SK-N-SH treated with all-trans-retinoic acid at 6 μM for 48 hours (cell line): ENCODE data around the gene SIDT1.

ENCODE experiments used
- ATAC-seq: fragments of 200-7000 bp; cut with Tn5 transposase; 3 replicates; pipeline ENCODE4 v1.9.1; 2020; ENCODE audit warnings: mild to moderate bottlenecking, moderate library complexity
- ARNTL ChIP-seq: fragments of 450-650 bp; formaldehyde crosslinking; IDR thresholded peaks from 2 replicates; pipeline ENCODE4 v1.5.0; 2020; ENCODE audit warnings: low read depth, mild to moderate bottlenecking, moderate library complexity, borderline replicate concordance
- BACH2 ChIP-seq: fragments of 250-450 bp; sonication (Bioruptor Pico); IDR thresholded peaks from 2 replicates; pipeline ENCODE4 v1.9.0; 2021; ENCODE audit warnings: mild to moderate bottlenecking, borderline replicate concordance
- CREB5 ChIP-seq: fragments of 250-450 bp; sonication (Bioruptor Pico); IDR thresholded peaks from 2 replicates; pipeline ENCODE4 v1.5.1; 2020; ENCODE audit warnings: low read depth, mild to moderate bottlenecking, moderate library complexity
- CSDC2 ChIP-seq: fragments of 250-450 bp; sonication (Bioruptor Pico); IDR thresholded peaks from 2 replicates; pipeline ENCODE4 v1.5.0; 2020; ENCODE audit warnings: mild to moderate bottlenecking, moderate library complexity
- CSRNP3 ChIP-seq: fragments of 250-450 bp; sonication (Bioruptor Pico); IDR thresholded peaks from 2 replicates; pipeline ENCODE4 v1.5.1; 2021; ENCODE audit warnings: mild to moderate bottlenecking, moderate library complexity
- ESRRG ChIP-seq: fragments of 250-450 bp; sonication (Bioruptor Pico); IDR thresholded peaks from 2 replicates; pipeline ENCODE4 v1.6.1; 2021; ENCODE audit warnings: mild to moderate bottlenecking
- GLIS3 ChIP-seq: fragments of 250-450 bp; sonication (Bioruptor Pico); IDR thresholded peaks from 2 replicates; pipeline ENCODE4 v1.5.0; 2020; ENCODE audit warnings: mild to moderate bottlenecking, moderate library complexity
- ISL1 ChIP-seq: fragments of 250-450 bp; sonication (Bioruptor Pico); IDR thresholded peaks from 2 replicates; pipeline ENCODE4 v2.1.2; 2022; ENCODE audit warnings: mild to moderate bottlenecking, moderate library complexity
- OSR1 ChIP-seq: fragments of 250-450 bp; sonication (Bioruptor Pico); IDR thresholded peaks from 2 replicates; pipeline ENCODE4 v1.8.0; 2022; ENCODE audit warnings: moderate library complexity, mild to moderate bottlenecking, inconsistent platforms
- PATZ1 ChIP-seq: fragments of 250-450 bp; sonication (Bioruptor Pico); IDR thresholded peaks from 2 replicates; pipeline ENCODE4 v1.8.0; 2020; ENCODE audit warnings: mild to moderate bottlenecking, moderate library complexity, borderline replicate concordance
- POU6F1 ChIP-seq: fragments of 250-450 bp; sonication (Bioruptor Pico); IDR thresholded peaks from 2 replicates; pipeline ENCODE4 v1.8.0; 2021; ENCODE audit warnings: low read depth, mild to moderate bottlenecking, moderate library complexity, borderline replicate concordance
- PPARA ChIP-seq: fragments of 250-450 bp; sonication (Bioruptor Pico); IDR thresholded peaks from 2 replicates; pipeline ENCODE4 v1.5.0; 2020; ENCODE audit warnings: mild to moderate bottlenecking, borderline replicate concordance
- RARB ChIP-seq: fragments of 250-450 bp; sonication (Bioruptor Pico); IDR thresholded peaks from 2 replicates; pipeline ENCODE4 v1.8.0; 2021; ENCODE audit warnings: mild to moderate bottlenecking, moderate library complexity
- SNAI2 ChIP-seq: fragments of 250-450 bp; sonication (Bioruptor Pico); IDR thresholded peaks from 2 replicates; pipeline ENCODE4 v1.5.0; 2020; ENCODE audit warnings: mild to moderate bottlenecking, moderate library complexity
- TCF4 ChIP-seq: fragments of 250-450 bp; sonication (Bioruptor Pico); IDR thresholded peaks from 2 replicates; pipeline ENCODE4 v1.8.0; 2021; ENCODE audit warnings: mild to moderate bottlenecking, moderate library complexity, borderline replicate concordance
- TOX ChIP-seq: fragments of 250-450 bp; sonication (Bioruptor Pico); IDR thresholded peaks from 2 replicates; pipeline ENCODE4 v1.8.0; 2021; ENCODE audit warnings: mild to moderate bottlenecking, moderate library complexity, borderline replicate concordance
- TSHZ2 ChIP-seq: fragments of 250-450 bp; sonication (Bioruptor Pico); IDR thresholded peaks from 2 replicates; pipeline ENCODE4 v1.5.0; 2020; ENCODE audit warnings: mild to moderate bottlenecking, moderate library complexity
- ZFP3 ChIP-seq: fragments of 250-450 bp; sonication (Bioruptor Pico); IDR thresholded peaks from 2 replicates; pipeline ENCODE4 v1.5.0; 2020; ENCODE audit warnings: mild to moderate bottlenecking, moderate library complexity
- ZNF565 ChIP-seq: fragments of 450-650 bp; formaldehyde crosslinking; conservative IDR thresholded peaks from 2 replicates; pipeline ENCODE4 v1.5.0; 2020; ENCODE audit warnings: low read depth, mild to moderate bottlenecking, moderate library complexity
- ZNF70 ChIP-seq: fragments of 450-650 bp; formaldehyde crosslinking; IDR thresholded peaks from 2 replicates; pipeline ENCODE4 v1.5.0; 2020; ENCODE audit warnings: mild to moderate bottlenecking, moderate library complexity
- ZNF8 ChIP-seq: fragments of 450-650 bp; formaldehyde crosslinking; IDR thresholded peaks from 2 replicates; pipeline ENCODE4 v1.5.0; 2020; ENCODE audit warnings: mild to moderate bottlenecking, moderate library complexity

SIDT1 gene

GRCh38 chr3:113628788-113629187 is 96.4 kb downstream of the SIDT1 start:
- ATAC-seq, result no peak
- no peak for TF ChIP-seq ZFP3 (CRISPR knock-in tag)
- TF ChIP-seq ZNF70 (CRISPR knock-in tag), result no peak
- TF ChIP-seq GLIS3 (CRISPR knock-in tag), result no peak
- no peak for TF ChIP-seq ISL1
- no peak for TF ChIP-seq POU6F1
- TF ChIP-seq OSR1 (CRISPR knock-in tag), result no peak
- no peak for TF ChIP-seq TOX (CRISPR knock-in tag)
- TF ChIP-seq BACH2 (CRISPR knock-in tag), result no peak
- no peak for TF ChIP-seq PATZ1 (CRISPR knock-in tag)
- no peak for TF ChIP-seq ESRRG (CRISPR knock-in tag)
- TF ChIP-seq, all 23 proteins: peak for 0

- ATAC-seq, result no peak
- no peak for TF ChIP-seq ZFP3 (CRISPR knock-in tag)
- TF ChIP-seq ZNF8 (CRISPR knock-in tag), result no peak
- no peak for TF ChIP-seq TOX (CRISPR knock-in tag)
- no peak for TF ChIP-seq CSRNP3 (CRISPR knock-in tag)
- TF ChIP-seq CREB5 (CRISPR knock-in tag), result no peak
- no peak for TF ChIP-seq ESRRG (CRISPR knock-in tag)
- no peak for TF ChIP-seq RARB
- no peak for TF ChIP-seq POU6F1
- TF ChIP-seq GLIS3 (CRISPR knock-in tag), result no peak
- no peak for TF ChIP-seq PATZ1 (CRISPR knock-in tag)
- TF ChIP-seq CSDC2 (CRISPR knock-in tag), result no peak
- no peak for TF ChIP-seq TSHZ2 (CRISPR knock-in tag)
- no peak for TF ChIP-seq TCF4
- no peak for TF ChIP-seq ARNTL
- no peak for TF ChIP-seq ZNF565
- no peak for TF ChIP-seq SNAI2 (CRISPR knock-in tag)
- no peak for TF ChIP-seq ISL1
- TF ChIP-seq BACH2 (CRISPR knock-in tag), result no peak
- no peak for TF ChIP-seq PPARA
Observed at GRCh38 chr3:113629584-113630421, 97.4 kb downstream of the SIDT1 start.
